CD4-positive, alpha-beta T cell treated with Interleukin-12 subunit alpha and Interleukin-12 subunit beta, for 1 hour (primary cell): ENCODE results near the gene ACSL5.

Source experiments
- DNase-seq: peaks from one replicate; pipeline ENCODE4 v3.0.0-alpha.2; 2020

The ACSL5 gene

GRCh38 chr10:112471878-112472487 is 98.1 kb downstream of the ACSL5 start:
- DNase-seq: peak; percentile 47

GRCh38 chr10:112475575-112476218 is 101.8 kb downstream of the ACSL5 start:
- DNase-seq: peak; percentile 5
